NT2/D1 (cell line): ENCODE measurements around the gene EIF4H.

Experiments
- SUZ12 ChIP-seq: IDR thresholded peaks from 2 replicates; pipeline ENCODE4 v1.6.1; 2011; ENCODE audit not compliant: insufficient read length, insufficient read depth; ENCODE audit errors: extremely low read depth
- YY1 ChIP-seq: IDR thresholded peaks from 2 replicates; pipeline ENCODE4 v1.6.1; 2011; ENCODE audit not compliant: insufficient read length, insufficient read depth
- ZNF274 ChIP-seq: IDR thresholded peaks from 2 replicates; pipeline ENCODE4 v1.6.1; 2011; ENCODE audit warnings: mild to moderate bottlenecking, low read depth, low read length

GRCh38 chr7:74165867-74166593 lies 8.1 kb upstream of the EIF4H start:
- no peak for TF ChIP-seq YY1
- TF ChIP-seq SUZ12: no peak
- TF ChIP-seq ZNF274: no peak
